CD4-positive, alpha-beta T cell treated with Interleukin-6 at 100 ng/mL for 8 hours (primary cell): ENCODE results near the gene SAMD4B.
"Not testable (repeated sequence)": the region's sequence is repeated elsewhere in the genome, so short reads cannot be mapped to it uniquely, and the experiment has no call there.

Experiments used
- DNase-seq: peaks from one replicate; pipeline ENCODE4 v3.0.0-alpha.2; 2020; ENCODE audit warnings: mixed read lengths, low spot score

SAMD4B gene

DNA sequence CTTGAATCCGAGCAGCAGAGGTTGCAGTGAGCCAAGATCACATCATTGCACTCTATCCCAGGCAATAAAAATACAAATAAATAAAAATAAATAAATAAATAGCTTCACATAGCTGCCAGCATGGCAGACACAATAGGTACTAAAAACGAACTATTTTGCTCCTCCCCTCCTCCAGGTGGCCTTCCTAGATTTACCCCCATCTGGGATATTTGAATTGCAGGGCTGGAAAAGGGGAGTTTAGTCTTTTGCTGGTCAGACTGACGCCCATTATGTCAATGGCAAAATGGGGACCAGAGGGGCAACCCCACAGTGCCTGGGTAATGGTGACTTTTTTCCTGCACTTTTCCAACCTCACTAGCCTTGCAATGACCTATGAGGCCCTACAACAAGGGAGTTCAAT lies 5.7 kb upstream of the SAMD4B start:
- no peak for DNase-seq

DNA sequence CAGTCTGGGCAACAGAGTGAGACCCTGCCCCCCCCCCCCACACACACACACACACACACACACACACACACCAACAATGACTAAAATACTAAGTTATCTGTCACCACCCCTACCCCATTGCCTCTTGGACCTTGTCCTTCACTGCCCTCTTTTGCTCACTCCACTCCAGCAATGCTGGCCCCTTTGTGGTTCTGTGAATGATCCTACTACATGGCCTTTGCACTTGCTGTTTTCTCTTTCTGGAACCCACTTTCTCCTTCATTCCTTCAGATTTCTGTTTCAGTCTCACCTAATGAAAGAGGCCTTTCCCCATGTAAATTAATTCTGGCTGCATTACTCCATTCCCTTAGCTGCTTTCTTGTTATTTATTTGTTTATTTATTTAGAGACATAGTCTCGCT lies 2.5 kb upstream of the SAMD4B start:
- no peak for DNase-seq

DNA sequence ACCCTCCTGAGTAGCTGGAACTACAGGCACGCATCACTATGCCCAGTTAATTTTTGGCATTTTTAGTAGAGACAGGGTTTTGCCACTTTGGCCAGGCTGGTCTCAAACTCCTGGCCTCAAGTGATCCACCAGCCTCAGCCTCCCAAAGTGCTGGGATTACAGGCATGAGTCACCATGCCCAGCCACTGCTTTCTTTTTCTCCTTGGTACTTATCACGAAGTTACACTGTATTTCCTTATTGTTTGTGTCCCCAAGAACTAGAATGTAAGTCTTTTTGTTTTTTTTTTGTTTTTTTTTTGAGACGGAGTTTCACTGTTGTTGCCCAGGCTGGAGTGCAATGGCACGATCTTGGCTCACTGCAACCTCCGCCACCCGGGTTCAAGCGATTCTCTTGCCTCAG lies 2.1 kb upstream of the SAMD4B start:
- DNase-seq, result not testable (repeated sequence)

DNA sequence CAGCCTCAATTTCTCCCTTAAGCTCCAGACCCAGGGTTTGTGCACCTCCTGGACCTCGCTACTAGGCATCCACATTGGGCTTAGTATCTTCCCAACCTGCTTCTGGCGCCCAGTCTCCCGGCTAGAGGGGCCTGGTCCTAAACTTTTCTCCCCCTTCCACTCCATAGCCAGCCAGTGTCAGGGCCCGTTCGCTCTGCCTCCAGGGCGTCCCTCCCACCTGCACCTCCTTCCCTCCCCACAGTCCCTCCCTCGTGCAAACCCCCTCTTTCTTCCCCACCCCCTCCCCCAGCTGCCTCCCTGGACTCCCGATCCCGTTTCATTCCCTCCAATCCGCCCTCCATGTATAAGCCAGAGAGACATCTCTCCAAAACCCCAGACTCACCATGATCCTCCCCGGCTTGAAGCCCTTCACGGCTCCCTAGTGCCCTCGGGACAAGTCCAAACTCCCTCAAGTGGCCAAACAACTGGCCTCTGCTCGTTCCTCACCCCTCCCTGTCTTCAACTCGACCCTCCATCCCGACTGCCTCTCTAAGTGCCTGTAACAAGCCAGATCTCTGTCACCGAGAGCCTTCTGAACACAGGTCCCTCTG lies 997 bp upstream of the SAMD4B start:
- DNase-seq, result peak; percentile 26

DNA sequence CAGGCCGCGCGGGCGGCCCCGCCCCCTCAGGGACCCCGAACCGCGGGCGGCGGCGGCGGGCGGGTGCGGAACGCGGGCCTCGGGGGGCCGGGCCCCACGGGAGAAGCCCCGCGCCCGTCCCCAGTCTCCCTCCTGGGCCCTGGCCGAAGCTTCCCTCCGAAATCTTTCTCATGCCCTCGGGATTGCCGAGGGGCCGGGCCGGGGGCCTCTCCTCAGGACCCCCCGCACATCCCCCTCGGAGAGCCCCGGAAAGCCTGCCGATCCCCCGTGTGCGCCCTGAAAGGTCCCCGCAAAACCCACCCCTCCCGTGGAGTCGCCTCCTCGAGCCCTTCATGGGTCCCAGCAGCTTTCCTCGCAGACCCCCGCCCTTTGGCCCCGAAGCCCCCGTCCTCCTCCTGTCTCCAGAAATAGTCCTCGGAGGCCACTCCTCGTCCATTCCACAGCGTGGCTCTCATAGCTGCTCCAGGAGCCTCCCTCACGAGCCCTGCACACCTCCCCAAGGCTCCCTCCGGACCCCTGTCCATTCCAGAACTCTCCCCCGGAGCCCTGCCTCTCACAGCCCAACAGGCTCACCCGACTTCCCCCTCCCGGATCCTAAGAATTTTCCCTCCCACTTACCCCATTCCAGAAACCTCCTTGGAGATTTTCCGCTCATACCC lies 555 bp downstream of the SAMD4B start:
- DNase-seq, result no peak

DNA sequence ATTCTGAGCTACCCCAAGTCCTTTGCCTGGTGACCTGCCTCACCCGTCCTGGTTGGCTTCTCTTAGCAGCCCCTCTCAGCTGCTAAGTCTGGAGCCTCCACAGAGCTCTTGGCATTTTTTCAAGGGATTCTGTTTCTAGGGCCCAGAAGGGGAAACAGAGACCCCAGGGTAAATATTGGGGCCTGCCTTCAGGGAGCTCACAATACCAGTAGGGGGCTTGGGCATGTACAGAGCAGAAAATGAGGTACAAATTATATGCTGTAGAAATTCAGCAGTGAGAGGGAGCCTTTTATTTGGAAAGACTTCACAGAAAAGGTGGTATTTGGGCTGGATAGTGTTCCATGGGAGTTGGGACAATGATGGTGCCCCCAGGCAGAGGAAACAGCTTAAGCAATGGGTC lies 3.7 kb downstream of the SAMD4B start:
- no peak for DNase-seq

DNA sequence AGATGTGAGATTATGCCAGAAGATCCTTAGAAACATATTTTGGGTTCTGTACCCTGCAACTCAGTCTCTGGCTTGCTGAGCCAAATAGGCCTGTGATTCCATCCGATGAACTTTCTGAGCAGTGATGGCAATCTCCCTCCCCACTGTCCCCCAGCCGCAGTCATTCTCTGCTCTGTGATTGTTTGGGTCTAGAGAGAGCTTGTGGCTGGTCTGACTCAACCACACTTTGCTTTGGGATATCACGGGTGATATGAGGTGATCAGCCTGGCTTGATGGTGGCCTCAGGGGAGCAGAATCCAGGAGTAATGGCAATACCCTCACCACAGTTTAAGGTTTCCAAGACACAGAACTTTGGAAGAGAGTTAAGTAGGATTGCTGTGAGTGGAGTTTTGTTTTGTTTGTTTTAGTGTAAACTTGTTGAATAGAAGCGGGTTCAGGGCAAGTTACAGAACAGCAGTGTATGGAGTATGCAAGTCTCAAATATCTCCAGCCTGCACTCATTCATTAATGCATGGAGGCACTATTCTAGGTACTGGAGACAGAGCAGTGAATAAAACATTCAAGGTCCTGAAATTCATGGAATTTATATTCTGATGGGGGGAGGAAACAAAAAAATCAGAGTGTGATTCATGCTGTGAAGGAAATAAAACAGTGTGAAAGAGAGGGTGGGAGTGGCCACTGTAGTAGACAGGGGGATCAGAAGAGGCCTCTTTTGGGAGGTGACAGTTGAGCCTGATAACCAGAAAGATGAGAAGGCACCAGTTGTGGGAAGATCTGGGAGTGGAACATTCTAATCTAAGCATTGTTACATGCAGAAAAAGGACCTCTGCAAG lies 5.3 kb downstream of the SAMD4B start:
- no peak for DNase-seq

DNA sequence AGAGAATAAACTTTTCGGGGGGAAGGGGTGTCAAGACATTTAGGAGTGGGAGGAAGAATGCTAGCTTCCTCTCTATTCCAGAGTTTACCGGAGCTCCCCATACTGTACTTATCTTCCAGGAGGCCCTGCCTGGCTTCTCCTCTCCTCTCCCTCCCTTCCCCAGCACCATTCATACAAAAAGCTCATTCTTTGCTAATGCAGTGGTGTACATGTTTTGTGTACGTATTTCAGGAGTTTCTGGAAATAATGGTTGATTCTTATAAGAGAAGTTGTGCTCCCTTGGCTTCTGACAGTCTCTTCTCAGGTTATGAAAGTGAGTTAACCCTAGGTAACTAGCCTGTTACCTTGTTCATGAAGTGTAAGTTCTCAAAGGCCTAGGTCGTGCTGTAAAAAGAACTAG lies 7.1 kb downstream of the SAMD4B start:
- DNase-seq, result no peak

DNA sequence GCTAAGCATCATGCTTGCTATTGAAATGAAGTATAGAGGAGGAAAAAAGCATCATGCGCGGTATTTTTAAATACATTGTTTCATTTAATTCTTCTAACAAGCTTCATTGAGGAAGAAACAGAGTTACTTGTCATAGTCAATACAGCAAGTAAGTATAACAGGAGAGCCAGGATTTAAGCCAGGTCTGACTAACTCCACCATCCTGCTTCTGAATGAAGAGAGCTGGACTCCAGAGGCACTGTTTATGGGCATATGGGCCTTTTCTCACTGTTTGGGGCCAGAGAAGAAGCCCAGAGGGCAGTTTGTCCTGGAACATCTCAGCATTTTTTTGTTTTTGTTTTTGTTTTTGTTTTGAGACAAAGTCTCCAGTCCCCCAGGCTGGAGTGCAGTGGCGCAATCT lies 7.9 kb downstream of the SAMD4B start:
- no peak for DNase-seq

DNA sequence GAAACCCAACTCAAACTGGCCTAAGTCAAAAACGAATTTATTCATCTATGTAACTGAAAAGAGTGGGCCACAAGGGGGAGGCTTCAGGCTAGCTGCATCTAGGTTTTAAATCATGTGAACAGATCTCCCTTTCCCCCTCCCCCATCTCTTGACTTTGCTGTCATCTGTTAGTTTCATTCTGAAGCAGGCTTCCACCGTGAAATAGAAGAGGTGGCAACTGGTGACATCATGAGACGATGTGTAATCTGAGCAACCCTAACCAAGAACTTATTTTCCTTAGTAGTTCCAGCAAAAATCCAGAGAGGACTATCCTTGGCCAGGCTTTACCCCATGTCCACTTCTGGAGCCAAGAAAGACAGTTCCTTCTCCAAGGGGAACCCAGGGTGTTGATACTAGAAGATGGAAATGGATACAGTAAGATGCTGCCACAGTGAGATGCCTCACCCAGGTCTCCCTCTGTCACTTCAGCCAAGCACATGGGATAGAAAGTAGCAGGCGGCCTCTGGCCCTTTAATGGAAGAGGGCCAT lies 9.4 kb downstream of the SAMD4B start:
- DNase-seq, result no peak

DNA sequence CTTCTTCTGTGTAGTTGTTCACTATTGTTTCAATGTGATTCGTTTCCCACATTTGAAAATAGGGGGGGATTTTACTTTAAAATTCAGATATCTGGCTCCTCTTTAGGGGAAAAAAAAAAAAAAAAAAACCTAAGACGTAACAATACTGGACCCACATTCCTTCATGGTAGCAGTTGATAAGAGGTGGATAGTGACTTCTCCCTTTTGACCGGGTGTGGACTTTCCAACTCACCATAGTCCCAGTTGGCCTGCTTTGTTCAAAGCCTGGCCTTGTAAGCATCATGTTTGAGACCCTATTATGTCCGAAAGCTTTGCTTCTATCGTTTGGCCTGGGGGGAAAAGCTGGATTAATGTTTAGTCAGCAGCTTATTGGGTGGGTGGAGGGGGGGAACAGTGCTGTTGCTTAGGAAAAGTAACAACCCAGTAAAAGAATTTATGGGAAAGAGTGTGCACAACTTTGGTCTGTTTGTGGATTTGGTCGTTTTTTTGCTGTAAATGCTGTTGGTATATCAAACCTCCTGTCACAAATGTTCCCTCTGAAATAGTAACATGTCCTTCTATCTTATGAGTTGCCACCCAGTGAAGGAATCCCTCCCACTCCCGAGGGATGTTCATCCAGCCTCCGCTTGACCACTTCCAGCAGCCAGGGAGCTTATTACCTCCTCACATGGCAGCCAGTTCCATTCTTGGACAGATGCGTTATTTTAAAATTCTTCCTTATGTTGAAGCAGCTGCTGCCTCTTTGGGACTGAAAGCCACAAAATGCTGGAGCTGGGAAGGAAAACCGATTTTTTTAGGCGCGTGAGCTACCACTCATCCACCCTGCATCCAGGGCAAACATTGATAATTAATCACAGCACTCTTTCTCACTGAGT lies 10.4 kb downstream of the SAMD4B start:
- DNase-seq, result no peak

DNA sequence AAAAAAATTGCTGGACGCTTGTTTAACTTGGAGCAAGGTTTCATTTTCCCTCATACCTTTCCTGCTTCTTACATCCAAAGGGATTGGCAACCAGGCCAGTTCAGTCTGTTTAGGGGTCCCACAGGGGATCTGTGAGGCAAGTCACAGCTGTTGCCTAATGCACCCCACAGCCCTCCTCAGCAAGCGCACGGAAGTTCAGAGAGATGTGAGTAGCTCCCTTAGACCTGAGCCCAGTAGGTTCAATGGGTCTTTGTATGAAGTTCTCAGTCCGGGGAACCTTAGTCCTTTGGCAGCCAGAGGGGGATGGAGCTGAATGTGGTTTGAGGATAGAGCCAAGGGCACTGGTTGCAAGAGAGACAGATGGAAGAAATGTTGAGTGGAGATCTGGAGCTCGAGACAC lies 13.0 kb downstream of the SAMD4B start:
- DNase-seq, result no peak

DNA sequence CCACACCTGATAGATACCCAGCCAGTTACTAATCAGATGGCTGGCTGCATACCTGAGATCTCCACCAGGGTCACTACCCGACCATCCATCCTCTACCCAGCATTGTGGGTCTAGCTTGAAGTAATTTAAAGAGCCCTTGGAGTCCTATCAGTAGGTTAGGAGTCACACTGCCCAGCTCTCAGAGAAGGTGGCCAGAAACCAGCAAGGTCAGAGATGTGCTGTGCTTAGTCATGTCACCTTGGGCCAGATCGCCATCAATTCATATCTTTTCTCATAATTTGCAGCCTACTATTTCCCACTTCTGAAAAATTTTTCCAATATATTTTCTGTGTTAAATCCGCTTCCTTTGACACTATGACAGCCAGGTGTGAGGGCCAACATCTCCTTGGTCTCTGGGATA lies 13.9 kb downstream of the SAMD4B start:
- DNase-seq, result no peak

DNA sequence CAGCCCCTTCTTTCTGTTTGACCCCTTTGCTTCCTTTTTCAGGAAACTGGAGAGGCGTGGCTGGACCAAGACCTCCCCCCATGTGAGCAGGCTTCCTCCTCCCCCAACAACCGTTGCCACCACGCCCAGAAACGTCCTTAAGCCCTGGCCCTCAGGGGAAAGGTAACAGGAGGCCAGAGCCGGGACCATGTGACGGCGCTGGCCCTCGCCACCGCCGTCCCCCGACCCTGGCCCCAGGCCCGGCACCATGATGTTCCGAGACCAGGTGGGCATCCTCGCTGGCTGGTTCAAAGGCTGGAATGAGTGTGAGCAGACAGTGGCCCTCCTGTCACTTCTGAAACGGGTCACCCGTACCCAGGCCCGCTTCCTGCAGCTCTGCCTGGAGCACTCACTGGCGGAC lies 14.4 kb downstream of the SAMD4B start:
- no peak for DNase-seq

DNA sequence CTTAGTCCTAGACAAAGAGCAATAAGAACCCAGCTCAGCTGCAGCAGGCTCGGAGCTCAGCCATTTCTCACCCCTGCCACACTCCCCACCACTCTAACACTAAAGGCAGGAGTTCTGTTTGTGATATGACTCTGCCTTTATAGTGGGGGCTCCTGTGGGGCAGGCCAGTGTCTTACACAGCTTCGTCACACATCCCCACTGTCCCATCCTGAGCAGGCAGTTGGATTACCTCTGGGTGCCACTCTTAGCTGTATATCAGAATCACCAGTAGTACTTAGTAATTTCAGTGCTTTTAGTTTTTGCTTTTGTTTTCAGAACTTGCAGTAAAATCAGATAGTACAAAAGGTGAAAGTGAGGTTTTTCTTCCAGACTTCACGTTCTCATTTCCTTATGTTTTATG lies 16.8 kb downstream of the SAMD4B start:
- no peak for DNase-seq

DNA sequence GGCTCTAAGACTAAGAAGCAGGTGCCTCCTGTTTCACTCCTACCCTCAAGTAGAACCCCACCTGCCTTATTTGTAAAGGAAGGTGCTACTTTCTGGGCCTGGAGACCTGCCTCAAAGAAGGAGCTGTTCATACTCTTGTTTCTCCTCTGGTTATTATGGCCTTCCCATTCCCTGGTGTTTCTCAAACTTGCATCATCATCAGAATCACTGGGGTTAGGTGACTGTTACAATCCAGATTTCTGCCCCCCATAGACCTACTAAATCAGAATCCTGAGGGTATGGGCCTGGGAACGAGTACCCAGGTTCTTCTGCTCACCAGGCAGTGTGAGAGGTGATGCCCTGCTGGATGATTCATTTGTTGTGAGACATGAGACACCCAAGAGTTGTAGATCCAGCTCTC lies 18.4 kb downstream of the SAMD4B start:
- no peak for DNase-seq

DNA sequence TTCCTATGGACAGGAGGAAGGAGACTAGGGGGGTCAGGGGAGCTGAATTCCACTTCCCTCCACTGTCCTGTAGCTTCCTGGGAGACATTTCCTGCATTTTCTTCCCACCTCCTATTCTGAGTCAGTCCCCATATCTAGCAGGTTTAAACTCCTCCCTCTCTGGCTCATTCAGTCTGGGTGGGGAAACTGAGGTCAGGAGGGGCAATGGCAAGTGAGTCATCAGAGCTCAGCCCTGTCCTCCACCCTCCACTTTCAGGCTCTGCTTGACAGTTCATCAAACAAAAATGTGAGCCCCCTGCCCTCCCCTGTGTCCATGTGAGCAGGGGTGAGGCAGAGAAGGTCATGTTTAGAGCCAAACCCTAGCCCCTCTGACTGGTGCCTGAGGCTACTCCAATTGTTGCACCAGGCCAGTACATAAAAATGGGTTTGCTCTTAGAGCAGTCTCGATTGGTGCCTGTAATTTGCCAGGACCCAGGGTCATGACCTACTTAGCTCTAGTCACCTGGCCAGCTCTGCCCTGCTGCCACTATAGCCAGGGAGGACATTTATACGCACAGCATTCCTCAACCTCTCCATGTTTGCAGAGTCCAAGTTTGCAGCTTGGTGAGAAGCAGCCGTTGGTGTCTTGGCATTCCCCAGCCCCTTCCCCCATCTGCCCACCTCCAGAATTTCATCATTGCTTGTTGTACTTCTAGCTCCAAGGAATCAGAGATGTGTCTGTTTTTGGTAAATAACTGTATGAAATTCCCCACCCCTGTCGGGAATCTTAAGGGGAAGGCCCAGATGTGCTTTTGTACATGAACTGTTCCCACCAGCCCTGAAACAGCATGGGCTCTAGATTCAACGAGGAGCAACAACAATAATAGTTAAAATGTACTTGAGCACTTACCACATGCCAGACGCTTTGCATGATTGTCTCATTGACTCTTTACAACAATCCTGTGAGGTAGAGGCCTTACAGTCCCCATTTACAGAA lies 20.7 kb downstream of the SAMD4B start:
- DNase-seq, result no peak

DNA sequence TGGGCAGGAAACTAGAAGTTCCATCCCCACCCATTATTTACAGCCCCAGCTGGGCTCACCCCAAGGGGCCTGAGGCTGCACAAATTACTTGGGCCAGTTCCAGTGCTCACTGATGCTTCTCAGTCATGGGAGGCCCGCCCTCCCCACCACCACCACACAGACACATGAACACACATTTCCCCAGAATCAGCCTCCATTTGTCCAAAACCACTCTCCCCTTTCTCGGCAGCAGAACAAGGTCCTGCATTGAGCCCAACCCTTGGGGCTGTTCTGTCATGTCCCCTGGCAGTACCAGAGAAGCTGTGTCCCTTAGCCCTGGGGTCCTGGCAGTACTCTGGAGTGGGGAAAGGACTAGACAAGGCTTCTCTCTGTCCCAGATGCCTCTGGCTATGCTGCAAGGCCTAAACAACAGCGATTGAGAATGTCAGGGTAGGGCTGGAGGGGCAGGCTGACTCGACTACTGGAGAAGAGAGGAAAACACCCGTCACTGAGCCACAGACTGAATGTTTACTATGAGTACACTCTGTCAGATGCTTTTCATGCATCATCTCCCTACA lies 21.8 kb downstream of the SAMD4B start:
- no peak for DNase-seq

DNA sequence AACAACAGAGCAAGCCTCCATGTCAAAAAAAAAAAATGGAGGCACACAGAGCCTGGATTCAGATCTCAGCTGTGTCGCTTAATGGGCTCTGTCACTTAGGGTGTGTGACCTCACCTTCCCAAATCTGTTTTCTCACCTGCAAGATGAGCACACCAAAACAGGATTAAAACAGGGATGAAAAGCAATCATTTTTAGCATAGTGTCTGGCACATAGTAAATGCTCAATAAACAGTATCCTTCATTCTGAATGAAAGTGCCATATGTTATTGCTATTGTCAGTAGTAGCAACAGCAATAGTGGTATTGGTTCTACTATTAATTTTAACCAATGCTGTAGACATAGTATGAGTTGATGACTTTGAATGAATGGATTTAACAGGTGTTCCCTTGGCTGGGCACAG lies 23.3 kb downstream of the SAMD4B start:
- DNase-seq, result no peak

DNA sequence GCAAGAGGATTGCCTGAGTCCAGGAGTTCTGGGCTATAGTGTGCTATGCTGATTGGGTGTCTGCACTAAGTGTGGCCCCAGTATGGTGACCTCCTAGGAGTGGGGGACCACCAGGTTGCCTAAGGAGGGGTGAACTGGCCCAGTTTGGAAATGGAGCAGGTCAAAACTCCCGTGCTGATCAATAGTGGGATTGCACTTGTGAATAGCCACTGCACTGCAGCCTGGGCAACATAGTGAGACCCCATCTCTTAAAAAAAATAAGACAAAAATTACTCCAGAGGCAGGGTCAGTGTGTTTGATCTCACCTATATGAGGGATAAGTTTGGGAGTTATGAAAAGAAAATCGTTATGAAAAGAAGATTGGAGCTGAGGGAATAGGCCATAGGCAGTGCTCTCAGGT lies 27.0 kb downstream of the SAMD4B start:
- DNase-seq, result no peak

DNA sequence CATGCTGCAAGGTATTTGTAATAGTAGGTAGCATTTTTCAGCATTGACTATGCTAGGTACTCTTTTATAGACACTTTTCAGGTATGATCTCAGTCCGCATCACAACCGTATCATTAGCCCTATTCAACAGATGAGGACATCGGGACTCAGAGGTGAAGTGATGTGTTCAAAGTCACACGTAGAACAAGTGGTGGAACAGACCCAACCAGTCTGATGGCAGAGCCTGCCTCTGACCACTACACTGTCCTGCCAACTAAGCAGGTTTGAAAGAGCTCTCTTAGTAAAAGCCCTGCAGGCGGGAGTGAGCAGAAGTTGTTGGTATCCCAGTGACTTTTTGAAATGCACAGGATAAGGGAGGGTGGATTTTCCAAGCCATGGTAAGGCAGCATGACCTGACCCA lies 28.5 kb downstream of the SAMD4B start:
- no peak for DNase-seq
